Islet precursor cell (in vitro differentiated cells): ENCODE measurements around the gene RIPK3.
"Not testable (repeated sequence)": the region's sequence is repeated elsewhere in the genome, so short reads cannot be mapped to it uniquely, and the experiment has no call there.

ENCODE experiments used
- DNase-seq: peaks from one replicate; pipeline ENCODE4 v3.0.0-alpha.2; 2018

RIPK3 gene

DNA sequence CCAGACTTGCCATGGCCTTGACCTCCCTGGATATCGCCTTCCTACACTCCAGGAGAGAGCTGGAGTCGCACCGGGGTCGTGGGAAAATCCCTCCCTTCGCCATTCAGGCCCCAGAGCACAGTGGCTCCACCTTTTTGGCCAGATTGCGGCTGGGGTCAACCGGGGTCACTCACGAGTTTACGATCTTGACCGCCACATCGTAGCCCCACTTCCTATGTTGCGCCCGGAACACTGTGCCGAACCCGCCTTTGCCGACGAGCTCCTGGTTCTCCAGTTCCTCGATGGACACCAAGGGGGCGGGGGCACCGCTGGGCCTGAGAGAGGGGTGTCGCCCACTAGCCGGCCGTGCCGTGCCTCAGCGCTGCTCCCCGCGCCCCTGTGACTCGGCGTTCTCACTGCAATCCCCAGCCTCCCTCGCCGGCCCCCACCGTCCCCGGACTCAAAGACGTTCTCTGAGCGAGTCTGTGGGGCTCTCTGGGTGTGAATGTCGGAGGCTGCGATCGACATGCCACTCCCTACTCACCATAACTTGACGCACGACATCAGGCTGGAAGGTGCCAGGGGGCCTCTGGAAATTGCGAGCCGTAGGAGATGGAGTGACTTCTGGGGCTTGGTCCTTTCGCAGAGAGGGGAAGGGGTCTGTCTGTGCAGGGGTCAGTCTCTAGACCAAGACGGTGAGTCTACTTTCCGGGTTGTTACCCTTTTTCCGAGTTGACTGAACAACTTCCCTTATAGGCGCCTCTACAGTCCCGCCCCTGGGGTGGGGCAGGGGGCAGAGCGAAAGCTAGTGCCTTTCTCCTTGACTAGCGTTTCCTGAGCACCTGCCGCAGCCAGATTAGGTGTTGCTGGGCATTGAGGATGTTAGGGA lies at the start of gene RIPK3:
Gene RIPK3 (minus strand): TSS at position 708 of the 868 bp plus-strand sequence. CDS start 165 bp downstream, at position 543.
- no peak for DNase-seq

- DNase-seq: no peak
These were observed 49.5 kb upstream of the RIPK3 start for GRCh38 chr14:24389226-24389848.

DNA sequence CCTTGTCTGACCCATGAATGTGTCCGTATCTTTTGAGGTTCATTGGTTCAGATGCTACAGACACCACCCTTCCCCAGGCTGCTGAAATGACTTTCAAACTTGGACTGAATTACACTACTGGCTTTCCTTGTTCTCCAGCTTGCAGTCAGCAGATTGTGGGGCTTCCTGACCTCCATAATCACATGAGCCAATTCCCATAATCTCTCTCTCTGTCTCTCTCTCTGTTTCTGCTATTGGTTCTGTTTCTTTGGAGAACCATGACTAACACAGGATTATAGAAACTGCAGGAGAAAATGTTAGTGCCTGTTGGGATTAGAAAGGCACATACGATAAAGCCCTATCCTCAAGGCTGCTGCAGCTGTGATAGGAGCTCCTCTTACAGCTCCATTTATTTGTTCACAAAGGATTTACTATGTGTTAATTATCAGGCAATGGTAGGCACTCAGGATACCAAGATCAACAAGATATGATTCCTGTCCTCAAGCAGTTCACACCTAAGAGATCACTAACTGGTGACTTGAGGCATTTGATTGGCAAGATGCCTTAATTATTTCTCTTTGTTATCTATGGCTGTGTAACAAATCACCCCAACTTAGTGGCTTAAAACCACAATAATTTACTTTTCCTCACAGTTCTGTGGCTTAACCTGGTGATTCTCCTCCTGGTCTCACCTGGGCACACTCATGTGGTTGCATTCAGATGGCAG lies 48.8 kb upstream of the RIPK3 start:
- no peak for DNase-seq

GRCh38 chr14:24387579-24387978 lies 47.8 kb upstream of the RIPK3 start:
- not testable (repeated sequence) for DNase-seq

DNA sequence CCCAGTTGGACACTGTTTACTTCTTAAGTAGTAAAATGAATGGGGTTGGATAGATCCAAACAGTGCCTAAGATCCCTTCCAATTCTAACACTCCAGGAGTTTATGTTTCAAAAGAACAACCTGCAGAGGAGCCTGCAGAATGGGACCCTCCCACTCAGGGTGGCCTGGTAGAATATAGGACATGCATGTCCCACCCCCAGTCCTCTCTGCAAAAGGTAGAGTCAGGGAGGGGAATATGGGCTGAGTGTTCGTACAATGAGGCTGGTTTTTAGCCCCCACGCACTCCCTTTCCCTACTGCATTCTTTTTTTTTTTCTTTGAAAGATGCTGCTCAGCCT lies 47.2 kb upstream of the RIPK3 start:
- DNase-seq: no peak

DNA sequence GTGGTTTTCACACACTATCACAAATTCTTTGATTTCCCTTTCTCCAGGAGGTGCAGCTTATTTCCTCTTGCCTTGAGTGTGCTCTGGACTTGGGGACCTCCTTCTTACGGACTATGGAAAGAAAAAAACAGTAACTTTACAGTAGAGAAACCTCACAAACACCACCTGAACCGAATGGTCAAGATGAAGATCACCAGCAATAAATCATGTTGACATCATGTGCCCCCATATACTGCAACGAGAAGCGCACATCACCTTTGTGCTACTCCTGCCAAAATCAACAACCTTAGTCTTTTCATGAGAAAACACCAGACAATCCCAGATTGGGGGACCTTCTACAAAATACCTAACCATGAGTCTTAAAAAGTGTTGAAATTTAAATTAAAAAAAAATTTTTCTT lies 45.7 kb upstream of the RIPK3 start:
- DNase-seq: no peak

DNA sequence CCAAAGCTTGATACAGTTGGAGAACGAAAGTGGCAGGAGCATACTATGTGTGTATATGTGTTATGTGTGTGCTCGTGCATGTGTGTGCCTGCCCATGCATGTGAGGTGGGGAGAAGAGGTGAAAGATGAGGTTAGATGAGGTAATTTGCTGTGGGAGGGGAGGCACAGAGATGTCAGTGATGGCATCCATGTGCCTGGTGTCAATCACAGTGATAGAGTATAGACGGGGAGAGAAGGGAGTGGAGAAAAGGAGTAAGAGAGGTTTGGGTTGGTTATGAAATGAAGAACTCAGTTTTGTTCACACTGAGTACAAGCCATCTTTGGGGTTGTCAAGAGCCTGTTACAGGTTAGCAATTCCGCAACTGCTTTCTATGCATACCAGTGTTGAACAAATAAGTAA lies 44.4 kb upstream of the RIPK3 start:
- no peak for DNase-seq

DNA sequence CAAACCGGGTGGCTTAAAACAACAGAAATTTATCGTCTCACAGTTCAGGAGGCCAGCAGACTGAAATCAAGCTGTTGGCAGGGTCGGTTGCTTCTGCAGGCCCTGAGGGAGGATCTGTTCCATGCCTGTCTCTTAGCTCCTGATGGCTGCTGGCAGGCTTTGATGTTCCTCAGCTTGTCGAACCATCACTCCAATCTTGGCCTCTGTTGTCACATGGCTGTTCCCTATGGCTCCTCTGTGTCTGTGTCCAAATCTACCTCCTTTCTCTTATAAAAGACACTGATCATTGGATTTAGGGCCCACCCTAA lies 42.2 kb upstream of the RIPK3 start:
- no peak for DNase-seq

DNA sequence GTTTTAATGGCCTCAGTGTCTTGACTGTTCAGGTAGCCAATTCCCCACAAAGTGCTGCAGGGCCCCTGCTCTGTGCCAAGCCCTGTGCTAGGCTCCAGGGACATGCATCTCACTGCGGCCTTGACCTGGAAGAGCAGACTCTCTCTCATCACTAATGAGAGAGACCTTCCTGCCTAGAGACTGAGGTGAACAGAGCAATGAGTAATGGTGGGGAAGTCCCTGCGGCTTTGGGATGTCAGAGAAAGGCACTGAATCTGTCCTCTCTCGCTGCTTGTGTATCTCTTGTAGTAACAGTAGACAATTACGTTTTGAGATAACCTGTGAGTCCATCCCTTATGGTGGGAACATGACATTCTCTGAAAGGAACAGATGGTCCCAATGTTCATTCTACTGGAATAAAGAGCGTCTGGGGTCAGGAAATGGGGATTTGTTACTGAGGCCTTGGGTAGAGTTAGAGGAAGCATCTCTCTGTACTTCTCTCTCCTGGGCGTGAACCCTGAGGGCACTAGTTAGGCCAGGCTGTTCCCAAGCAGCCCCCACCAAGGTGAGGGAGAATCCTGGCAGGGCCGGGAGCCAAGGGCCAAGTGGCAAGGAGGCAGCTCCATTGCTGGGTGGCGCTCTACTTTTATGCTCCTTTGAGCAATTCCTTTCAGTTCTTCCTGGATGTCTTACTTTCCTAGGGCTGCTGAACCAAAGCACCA lies 41.7 kb upstream of the RIPK3 start:
- no peak for DNase-seq

GRCh38 chr14:24379907-24380730 lies 40.3 kb upstream of the RIPK3 start:
- no peak for DNase-seq

DNA sequence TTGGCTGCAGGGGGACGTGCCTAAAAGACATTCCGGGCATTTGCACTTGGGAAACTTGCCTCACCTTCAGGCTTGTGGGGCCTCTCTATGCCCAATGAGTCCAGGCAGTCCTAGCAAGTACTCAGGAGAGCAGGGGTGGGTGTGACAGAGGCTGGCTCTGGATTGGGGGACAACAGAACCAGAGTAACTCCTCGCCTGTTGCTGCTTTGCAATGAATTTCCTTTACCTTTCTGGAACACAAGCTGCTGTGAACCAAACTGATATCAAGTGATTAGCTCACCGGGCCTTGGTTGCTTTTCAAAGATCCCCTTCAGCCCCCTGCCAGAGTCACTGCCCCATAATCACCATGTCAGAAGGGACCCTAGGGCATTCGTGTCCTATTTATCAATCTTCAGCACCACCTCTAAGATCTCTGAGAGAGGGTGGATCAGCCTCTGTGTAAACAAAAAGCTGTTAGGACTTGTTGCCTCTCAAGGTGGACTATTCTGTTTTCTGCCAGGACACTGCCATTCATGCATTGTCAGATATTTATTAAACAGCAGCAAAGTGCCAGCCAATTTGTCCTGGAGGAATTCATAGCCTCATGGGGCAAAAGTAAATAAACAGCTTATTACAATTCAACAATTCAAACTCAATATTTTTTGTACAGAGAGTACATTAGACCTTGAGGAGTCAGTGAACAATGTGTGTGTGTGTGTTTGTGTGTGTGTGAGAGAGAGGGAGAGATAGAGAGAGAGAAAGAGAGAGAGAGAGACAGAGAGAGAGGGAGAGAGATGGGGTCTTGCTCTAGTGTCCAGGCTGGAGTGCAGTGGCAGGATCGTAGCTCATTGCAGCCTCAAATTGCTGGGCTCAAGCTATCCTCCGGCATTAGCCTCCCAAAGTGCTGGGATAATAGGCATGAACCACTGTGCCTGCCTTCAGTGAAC lies 39.5 kb upstream of the RIPK3 start:
- no peak for DNase-seq

DNA sequence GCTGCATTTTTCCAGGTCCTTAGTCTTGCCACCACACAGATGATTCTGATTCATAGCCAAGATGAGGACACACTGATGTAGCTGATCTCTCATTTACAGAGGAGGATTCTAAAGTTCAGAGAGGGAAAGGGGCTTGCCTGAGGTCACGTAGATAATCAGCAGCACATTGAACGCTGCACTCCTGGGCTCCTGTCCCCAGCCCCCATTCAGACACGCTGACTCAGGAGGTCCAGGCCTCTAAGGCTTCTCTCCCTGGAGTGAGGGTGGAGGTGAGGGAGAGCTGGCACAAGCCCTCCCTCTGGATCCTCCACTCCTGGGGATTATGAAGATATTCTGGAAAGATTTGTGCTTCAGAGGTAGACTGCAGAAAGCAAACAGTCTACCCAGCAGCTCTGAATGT lies 38.5 kb upstream of the RIPK3 start:
- DNase-seq: no peak

GRCh38 chr14:24377657-24378056 lies 37.9 kb upstream of the RIPK3 start:
- no peak for DNase-seq

DNA sequence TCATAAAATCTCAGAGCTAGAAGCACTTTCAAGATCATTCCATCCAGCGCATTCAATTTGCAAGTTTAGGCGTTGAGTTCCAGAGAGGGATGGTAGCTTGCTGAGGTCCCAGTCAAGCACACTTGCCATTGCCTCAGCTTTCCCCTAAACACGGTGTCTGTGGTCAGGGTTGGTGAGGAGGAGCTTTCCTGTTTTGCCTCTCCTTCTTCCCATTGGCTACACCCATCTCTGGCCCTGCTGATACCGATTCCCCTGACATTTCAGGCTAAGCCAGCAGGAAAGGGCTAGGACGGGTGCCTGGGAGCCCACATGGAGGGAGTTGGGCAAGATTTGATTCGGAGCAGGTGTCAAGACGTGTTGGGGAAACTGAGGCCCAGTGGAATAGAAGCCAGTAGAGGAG lies 37.3 kb upstream of the RIPK3 start:
- no peak for DNase-seq

- no peak for DNase-seq
These were observed 36.8 kb upstream of the RIPK3 start for GRCh38 chr14:24376448-24377070.

- DNase-seq: no peak
These were observed 33.1 kb upstream of the RIPK3 start for GRCh38 chr14:24372701-24373416.

- DNase-seq: not testable (repeated sequence)
These were observed 31.8 kb upstream of the RIPK3 start for GRCh38 chr14:24371605-24372004.

- DNase-seq: no peak
These were observed 31.0 kb upstream of the RIPK3 start for GRCh38 chr14:24370748-24371147.

GRCh38 chr14:24369907-24370687 lies 30.3 kb upstream of the RIPK3 start:
- DNase-seq: no peak
